GM19455 (cell line): ENCODE data around the gene CLNK.
"Not testable (repeated sequence)": the region's sequence is repeated elsewhere in the genome, so short reads cannot be mapped to it uniquely, and the experiment has no call there.

Experiments used
- ATAC-seq: cut with Tn5 transposase; IDR thresholded peaks from one replicate; pipeline ENCODE4 v1.9.1; 2021; ENCODE audit not compliant: unreplicated experiment

CLNK gene

DNA sequence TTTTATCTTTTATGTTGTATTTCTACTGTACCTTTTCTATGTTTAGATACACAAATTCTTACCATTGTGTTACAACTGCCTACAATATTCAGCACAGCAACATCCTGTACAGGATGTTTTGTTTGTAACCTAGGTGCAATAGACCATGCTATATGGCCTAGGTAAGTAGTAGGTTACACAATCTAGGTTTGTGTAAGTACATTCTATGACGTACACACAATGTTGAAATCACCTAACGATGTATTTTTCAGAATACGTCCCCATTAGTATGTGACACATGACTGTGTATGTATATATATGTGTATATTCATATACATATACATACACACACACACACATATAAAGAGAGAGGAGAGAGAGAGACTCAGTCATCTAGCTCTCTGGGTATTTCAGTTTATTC, 103.5 kb downstream of the CLNK start:
- ATAC-seq = no peak

- no peak for ATAC-seq
Measured at GRCh38 chr4:10579648-10580047, 104.9 kb downstream of the CLNK start.

DNA sequence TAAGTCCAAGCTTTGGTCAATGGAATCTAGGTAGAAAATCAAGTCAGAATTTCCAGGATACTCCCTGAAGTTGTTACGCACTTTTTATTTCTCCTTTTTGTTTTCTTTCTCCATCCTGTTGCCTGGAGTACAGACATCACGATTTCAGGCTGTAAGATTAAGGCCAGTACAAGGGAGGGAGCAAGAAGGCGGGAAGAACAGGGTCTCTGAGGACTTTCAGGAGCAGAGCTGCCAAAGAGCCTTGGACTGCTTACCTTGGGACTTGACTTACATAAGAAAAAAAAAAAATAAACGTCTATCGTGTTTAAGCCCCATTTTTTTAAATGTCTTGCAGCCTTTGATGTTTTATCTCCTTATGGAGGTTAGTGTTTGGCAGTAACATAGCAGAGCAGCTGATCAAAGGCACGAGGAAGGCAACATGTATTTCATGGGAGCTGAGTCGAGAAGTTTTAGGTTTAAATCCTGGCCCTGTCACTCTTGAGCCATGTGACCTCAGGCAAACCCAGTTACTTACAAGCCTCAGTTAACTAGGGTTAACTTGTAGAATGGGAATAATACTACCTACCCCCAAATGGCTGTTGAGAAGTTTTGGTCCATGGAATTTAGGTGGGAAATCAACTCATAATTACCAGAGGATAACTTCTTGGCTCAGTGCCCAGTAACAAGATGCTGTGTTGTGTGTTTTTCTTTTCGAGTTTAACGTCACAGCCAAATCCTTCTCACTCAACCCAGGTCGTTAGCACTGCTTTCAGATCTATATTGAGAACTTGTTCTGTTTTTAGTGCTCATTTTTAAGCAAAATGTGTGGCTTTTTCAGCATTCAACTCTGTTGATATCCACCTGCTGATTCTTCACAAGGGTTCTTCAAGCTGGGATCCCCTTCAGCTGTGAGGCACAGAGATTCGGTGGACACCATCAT, 106.8 kb downstream of the CLNK start:
- peak; percentile 74 for ATAC-seq

DNA sequence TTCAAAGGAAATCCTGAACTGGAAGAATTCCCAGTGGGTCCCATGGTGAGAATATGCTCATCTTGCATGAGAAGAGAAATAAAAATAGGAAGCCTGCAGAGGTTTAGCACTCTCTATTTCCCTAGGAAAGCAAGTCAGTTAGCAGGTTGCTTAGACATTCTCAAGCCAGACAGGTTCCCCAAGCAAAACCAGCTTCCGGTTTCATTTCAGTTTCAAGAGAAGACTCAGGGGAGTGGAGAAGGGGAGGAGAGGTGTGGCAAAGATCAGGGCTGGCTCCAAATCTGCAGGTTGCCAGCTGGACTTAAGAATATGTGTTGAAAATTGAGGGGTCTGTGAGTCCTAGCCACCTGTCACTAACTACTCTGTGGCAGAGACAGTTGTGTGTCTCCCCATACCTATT, 107.5 kb downstream of the CLNK start:
- peak; percentile 80 for ATAC-seq

- ATAC-seq = no peak
Measured at GRCh38 chr4:10576236-10576635, 108.3 kb downstream of the CLNK start.

DNA sequence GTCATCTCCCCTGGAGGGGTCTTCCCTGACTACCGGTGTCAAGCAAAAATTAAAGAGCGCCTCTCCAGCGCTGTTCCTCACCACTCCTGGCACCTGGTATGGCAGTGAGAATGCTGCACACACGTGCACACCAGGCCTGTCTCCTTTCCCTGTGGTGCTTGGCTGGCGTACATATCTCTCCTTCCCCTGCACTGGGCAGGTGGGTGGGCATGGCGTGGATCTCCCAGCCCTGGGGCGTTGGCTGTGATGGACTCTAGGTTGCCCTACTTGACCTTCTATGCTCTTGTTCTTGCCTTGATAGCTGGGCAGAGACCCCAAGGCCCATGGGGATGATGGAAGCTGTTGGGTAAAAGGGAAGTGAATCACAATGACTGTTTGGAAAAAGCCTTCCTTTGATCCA, 109.2 kb downstream of the CLNK start:
- no peak for ATAC-seq

GRCh38 chr4:10574553-10574952, 110.0 kb downstream of the CLNK start:
- ATAC-seq = not testable (repeated sequence)

GRCh38 chr4:10571909-10572308, 112.7 kb downstream of the CLNK start:
- ATAC-seq = no peak

DNA sequence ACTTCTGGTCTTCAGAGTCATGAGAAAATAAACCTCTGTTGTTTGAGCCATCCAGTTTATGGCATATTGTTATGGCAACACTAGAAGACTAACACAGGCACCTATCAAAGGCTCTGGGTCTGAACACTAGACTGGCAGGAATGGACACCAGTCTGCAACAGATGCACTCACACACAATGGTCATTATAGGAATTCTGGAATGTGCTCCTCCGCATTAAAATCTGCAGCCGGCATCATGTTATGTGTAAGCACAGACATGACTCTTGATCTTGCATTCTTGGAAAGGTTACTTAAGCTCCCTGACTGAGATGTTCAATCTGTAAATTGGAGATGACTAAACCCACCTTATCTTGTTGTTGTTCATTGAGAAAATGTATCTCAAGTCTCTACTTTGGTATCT, 115.1 kb downstream of the CLNK start:
- ATAC-seq = no peak

GRCh38 chr4:10567766-10568165, 116.8 kb downstream of the CLNK start:
- no peak for ATAC-seq

DNA sequence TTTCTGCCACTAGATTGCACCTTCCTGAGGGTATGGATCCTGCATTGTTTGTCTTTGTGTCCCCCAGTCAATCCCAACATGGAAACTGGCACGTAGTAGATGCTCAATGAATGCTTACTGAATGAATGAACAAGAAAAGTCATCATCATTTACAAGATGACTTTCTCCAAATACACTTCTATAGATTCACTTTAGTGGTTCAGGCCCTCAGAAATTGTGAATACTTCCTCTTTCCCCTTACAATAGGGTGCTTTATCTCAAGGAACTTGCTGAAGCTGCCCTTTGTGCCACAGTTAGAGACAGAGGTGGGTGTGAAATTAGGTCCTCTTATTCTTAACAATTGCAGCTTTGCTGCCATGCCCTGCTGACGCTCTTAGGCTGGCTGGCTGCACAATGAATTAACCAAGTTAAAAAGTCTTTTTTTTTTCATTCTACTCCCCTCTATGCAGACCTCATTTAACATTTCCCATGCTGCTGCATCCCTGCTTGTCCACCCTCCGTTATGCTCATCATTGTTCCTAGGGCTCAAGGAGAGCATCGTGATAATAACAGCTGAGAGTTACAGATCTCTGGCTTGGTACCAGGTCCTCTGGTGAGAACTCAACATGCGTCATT, 119.3 kb downstream of the CLNK start:
- ATAC-seq = no peak

DNA sequence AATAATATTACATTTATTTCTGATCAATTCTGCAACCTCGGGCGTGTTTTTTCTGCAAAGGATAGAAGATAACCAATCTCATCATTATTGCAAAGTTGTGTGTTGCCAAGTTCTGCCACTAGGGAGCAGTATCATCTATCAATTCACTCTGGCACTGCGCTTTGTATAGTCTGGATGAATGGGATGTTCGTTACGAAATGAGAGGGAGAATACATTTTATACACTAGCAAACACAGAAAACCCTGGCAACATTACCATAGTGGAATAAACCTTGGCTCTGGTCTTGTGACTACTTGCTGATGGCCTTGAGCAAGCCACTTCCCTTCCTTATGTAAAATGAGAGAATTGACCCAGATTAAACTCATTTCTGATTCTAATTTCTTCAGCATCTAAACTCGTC, 129.9 kb downstream of the CLNK start:
- no peak for ATAC-seq

- no peak for ATAC-seq
Measured at GRCh38 chr4:10554121-10554520, 130.4 kb downstream of the CLNK start.

- no peak for ATAC-seq
Measured at GRCh38 chr4:10552591-10553280, 131.8 kb downstream of the CLNK start.

- no peak for ATAC-seq
Measured at GRCh38 chr4:10535912-10536311, 148.7 kb downstream of the CLNK start.

DNA sequence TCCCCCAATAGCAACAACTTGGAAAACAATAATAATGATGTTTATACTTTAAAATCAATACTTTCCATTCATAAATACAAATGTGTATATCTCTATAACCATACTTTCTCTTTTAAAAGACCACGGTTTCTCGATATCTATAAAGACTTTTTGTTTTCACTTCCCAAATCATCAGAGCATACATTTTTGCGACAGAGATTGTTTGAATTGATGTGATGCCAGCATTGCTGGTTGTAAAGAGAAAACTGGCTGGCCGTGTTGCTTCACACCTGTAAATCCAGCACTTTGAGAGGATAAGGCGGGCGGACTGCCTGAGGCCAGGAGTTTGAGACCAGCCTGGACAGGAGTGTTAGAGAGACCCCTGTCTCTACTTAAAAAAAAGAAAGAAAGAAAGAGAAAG, 149.7 kb downstream of the CLNK start:
- ATAC-seq = no peak

GRCh38 chr4:10532155-10532554, 152.4 kb downstream of the CLNK start:
- no peak for ATAC-seq

GRCh38 chr4:10530137-10530786, 154.3 kb downstream of the CLNK start:
- ATAC-seq = no peak

DNA sequence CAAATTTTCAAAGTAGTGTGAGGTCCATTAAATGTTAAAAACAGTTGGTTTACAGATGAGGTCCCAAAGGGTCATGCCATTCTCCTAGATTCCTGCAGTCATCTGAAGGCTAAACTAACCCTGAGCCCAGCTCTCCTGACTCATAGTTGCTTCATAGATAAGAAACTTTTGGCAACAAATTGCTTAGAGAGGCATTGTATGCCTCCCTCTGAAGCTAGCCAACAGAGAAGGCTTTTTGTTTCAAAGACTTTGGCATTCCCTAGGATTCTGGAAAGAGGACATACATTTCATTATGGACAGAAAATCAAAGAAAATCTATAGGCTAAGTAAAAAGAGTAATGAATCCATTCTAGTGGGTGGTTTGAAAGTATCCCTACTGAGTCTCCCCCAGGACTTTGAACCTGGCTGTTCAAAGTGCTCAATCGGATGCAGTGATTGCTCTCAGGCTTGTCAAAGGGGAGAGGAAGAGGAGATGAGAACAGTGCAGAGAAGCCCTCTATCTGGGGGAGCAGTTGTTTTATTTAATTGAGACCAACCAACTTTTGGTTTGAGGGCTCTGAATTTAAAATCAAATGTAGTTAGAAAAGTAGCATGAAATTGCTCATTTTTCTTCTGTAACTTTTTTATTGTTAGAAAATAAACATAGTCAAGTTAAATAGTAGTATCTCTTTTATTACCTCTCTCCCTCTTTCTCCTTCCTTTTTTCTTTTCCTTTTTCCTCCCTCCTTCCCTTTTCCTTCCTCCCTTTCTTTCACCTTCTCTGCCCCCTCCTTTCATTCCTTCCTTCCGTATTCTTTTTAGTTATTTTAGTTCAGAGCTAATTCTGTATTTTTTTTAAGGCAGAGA, 155.1 kb downstream of the CLNK start:
- ATAC-seq = no peak

GRCh38 chr4:10527438-10527837, 157.1 kb downstream of the CLNK start:
- ATAC-seq = no peak
